CD4-positive, CD25-positive, alpha-beta regulatory T cell (primary cell): Measurements from ENCODE around the gene USP46. TPM values are rescaled to one million over a fixed set of nuclear protein-coding genes. Genes with fewer than 3 reads are reported as not detected.
A peak's percentile ranks its signal among the peaks of the same experiment; 100 is the strongest.

Experiments
- ATAC-seq, 2 donors: fragments of 150-1000 bp; cut with Tn5 transposase; one replicate each; pipeline ENCODE4 v1.10.0; 2021; ENCODE audit warnings: low read depth in 2 of 2, moderate number of reproducible peaks in 2 of 2, moderate library complexity in 1 of 2
- DNase-seq, 3 donors: peaks; one replicate each; pipeline versions ENCODE4 v3.0.0 to v3.0.0-alpha.2; 2012 to 2022; ENCODE audit warnings: mixed read lengths in 1 of 3
- H3K27ac ChIP-seq: one replicate; pipeline ENCODE4 v1.7.0; 2013; ENCODE audit warnings: mild to moderate bottlenecking, low read length; ENCODE audit not compliant: insufficient read depth, poor library complexity, severe bottlenecking
- H3K27me3 ChIP-seq: one replicate; pipeline ENCODE4 v1.7.0; 2013; ENCODE audit warnings: low read length; ENCODE audit not compliant: control insufficient read depth, insufficient read depth
- H3K36me3 ChIP-seq: one replicate; pipeline ENCODE4 v1.7.0; 2013; ENCODE audit warnings: mild to moderate bottlenecking, low read length, moderate library complexity; ENCODE audit not compliant: control insufficient read depth, insufficient read depth
- H3K4me1 ChIP-seq: 2 replicates; pipeline ENCODE4 v1.7.0; 2013; ENCODE audit warnings: mild to moderate bottlenecking, low read length; ENCODE audit not compliant: insufficient read depth, control insufficient read depth, poor library complexity, severe bottlenecking
- H3K4me3 ChIP-seq: one replicate; pipeline ENCODE4 v1.7.0; 2013; ENCODE audit warnings: low read depth, mild to moderate bottlenecking, low read length, moderate library complexity
- H3K9me3 ChIP-seq, 2 experiments: 1 replicate in 1 of 2; 2 replicates in 1 of 2; pipeline ENCODE4 v1.7.0; 2013; ENCODE audit warnings: low read length in 2 of 2, mild to moderate bottlenecking in 1 of 2, moderate library complexity in 1 of 2; ENCODE audit not compliant: control insufficient read depth in 2 of 2
- H3K27ac Mint-ChIP-seq, 3 donors: one replicate each; pipeline ENCODE4 v1.8.0; 2020 to 2022; ENCODE audit warnings: mild to moderate bottlenecking in 3 of 3, mixed read lengths in 3 of 3, moderate library complexity in 2 of 3
- H3K27me3 Mint-ChIP-seq: one replicate; pipeline ENCODE4 v1.8.0; 2022; ENCODE audit warnings: mild to moderate bottlenecking, mixed read lengths
- H3K36me3 Mint-ChIP-seq: one replicate; pipeline ENCODE4 v1.8.0; 2020; ENCODE audit warnings: mixed read lengths
- H3K4me1 Mint-ChIP-seq, 4 donors: one replicate each; pipeline ENCODE4 v1.8.0; 2020 to 2022; ENCODE audit warnings: mixed read lengths in 4 of 4, mild to moderate bottlenecking in 1 of 4
- H3K4me3 Mint-ChIP-seq, 4 donors: one replicate each; pipeline ENCODE4 v1.8.0; 2020 to 2022; ENCODE audit warnings: mild to moderate bottlenecking in 4 of 4, mixed read lengths in 4 of 4, moderate library complexity in 3 of 4
- H3K9me3 Mint-ChIP-seq, 7 donors: one replicate each; pipeline ENCODE4 v1.8.0; 2020 to 2022; ENCODE audit warnings: mixed read lengths in 7 of 7, mild to moderate bottlenecking in 3 of 7, moderate library complexity in 2 of 7
- polyA plus RNA-seq, 4 donors: library from polyadenylated mRNA; unstranded; fragments of 300-500 nt; fragmentation: Illumina TruSeq; gene quantifications; one replicate each; pipeline ENCODE4 v1.2.3, GENCODE V29; 2021
- total RNA-seq: library from RNA; stranded (reverse); gene quantifications from one replicate; pipeline ENCODE4 v1.2.3, GENCODE V29; 2022

The USP46 gene
- total and polyA plus RNA-seq, 5 donors from 2014 or later = 0.32 to 9.6 (median 1.7) TPM

DNA sequence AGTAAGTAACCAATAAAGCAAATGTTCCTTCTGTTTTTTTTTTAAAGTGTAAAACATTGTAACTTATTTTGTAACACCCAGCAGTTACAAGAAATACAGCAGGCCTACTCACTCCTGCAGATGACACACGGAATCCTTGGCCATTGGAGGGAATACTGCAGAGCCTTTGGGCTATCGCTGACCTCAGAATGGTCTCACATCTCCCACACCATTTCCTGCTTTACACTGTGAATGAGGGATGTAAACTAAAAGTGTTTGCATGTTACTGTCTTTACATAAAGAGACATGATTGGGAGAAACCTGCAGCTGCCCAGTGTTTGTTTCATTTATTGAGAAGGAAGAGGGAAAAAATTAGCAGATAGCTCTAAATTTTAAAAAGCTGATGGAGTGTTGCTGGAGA, 64.1 kb downstream of the USP46 start:
- Histone ChIP-seq H3K9me3 (no peaks in the 10 kb centered on the region), H3K36me3 (peaks cover 3% of the 10 kb centered on the region), H3K27me3 (no peaks in the 10 kb centered on the region), H3K4me3 (no peak overlapping the region), H3K27ac (no peak overlapping the region), H3K4me1 (no peaks in the 10 kb centered on the region)
- no peak overlapping the region for H3K4me3 Mint-ChIP-seq
- H3K36me3 Mint-ChIP-seq = no peaks in the 10 kb centered on the region
- H3K4me1 Mint-ChIP-seq = no peaks in the 10 kb centered on the region
- H3K27me3 Mint-ChIP-seq = no peaks in the 10 kb centered on the region
- H3K27ac Mint-ChIP-seq = no peak overlapping the region
- ATAC-seq (no peak), DNase-seq (no peak)
- H3K9me3 Mint-ChIP-seq = no peaks in the 10 kb centered on the region

DNA sequence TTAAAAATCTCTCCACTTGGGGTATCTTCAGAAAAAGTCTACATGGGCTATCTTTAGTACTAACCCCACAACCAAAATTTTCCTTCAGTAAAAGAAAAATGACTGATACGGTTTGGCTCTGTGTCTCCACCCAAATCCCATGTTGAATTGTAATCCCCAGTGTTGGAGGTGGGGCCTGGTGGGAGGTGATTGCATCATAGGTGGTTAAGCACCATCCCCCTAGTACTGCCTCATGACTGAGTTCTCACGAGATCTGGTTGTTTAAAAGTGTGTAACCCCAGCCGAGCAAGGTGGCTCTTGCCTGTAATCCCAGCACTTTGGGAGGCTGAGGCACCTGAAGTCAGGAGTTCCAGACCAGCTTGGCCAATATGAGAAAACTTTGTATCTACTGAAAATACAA, 66.8 kb downstream of the USP46 start:
- DNase-seq (no peak), ATAC-seq (no peak)
- H3K9me3 ChIP-seq = no peaks in the 10 kb centered on the region
- peaks cover 8% of the 10 kb centered on the region for H3K27me3 Mint-ChIP-seq
- no peaks in the 10 kb centered on the region for H3K36me3 Mint-ChIP-seq
- no peak overlapping the region for H3K4me3 ChIP-seq
- H3K4me1 Mint-ChIP-seq = peaks cover 3 to 10% (median 6%) of the 10 kb centered on the region in 4 donors
- H3K36me3 ChIP-seq = no peaks in the 10 kb centered on the region
- no peaks in the 10 kb centered on the region for H3K9me3 Mint-ChIP-seq
- H3K27me3 ChIP-seq = no peaks in the 10 kb centered on the region
- no peak overlapping the region for H3K27ac Mint-ChIP-seq
- H3K27ac ChIP-seq = no peak overlapping the region
- no peaks in the 10 kb centered on the region for H3K4me1 ChIP-seq
- H3K4me3 Mint-ChIP-seq = no peak overlapping the region

- ATAC-seq = peak in 1 of 2 donors; percentile 46
- no peaks in the 10 kb centered on the region for H3K9me3 ChIP-seq
- H3K27ac ChIP-seq = no peak overlapping the region
- Mint-ChIP-seq H3K27ac (peak overlapping the region in 1 of 3 donors; percentile 52), H3K4me1 (peaks cover 3 to 10% (median 6%) of the 10 kb centered on the region in 4 donors), H3K4me3 (peak overlapping the region in 1 of 4 donors; percentile 7), H3K36me3 (no peaks in the 10 kb centered on the region), H3K27me3 (peaks cover 14% of the 10 kb centered on the region), H3K9me3 (peaks cover 0 to 1% (median 0%) of the 10 kb centered on the region in 7 donors)
- DNase-seq = peak in 1 of 3 donors; percentile 44
- H3K36me3 ChIP-seq = no peaks in the 10 kb centered on the region
- no peaks in the 10 kb centered on the region for H3K4me1 ChIP-seq
- peak overlapping the region; percentile 4 for H3K4me3 ChIP-seq
- no peaks in the 10 kb centered on the region for H3K27me3 ChIP-seq
Measured at GRCh38 chr4:52588771-52589591, 70.1 kb downstream of the USP46 start.

GRCh38 chr4:52588097-52588496, 71.0 kb downstream of the USP46 start:
- peaks cover 14% of the 10 kb centered on the region for H3K27me3 Mint-ChIP-seq
- no peaks in the 10 kb centered on the region for H3K36me3 Mint-ChIP-seq
- peaks cover 3 to 10% (median 6%) of the 10 kb centered on the region in 4 donors for H3K4me1 Mint-ChIP-seq
- Histone ChIP-seq H3K4me1 (no peaks in the 10 kb centered on the region), H3K4me3 (no peak overlapping the region), H3K27ac (no peak overlapping the region), H3K9me3 (no peaks in the 10 kb centered on the region), H3K36me3 (no peaks in the 10 kb centered on the region), H3K27me3 (no peaks in the 10 kb centered on the region)
- H3K27ac Mint-ChIP-seq = no peak overlapping the region
- peaks cover 0 to 1% (median 0%) of the 10 kb centered on the region in 7 donors for H3K9me3 Mint-ChIP-seq
- peak in 1 of 3 donors; percentile 23 for DNase-seq
- no peak for ATAC-seq
- no peak overlapping the region for H3K4me3 Mint-ChIP-seq

GRCh38 chr4:52586069-52586468, 73.0 kb downstream of the USP46 start:
- Histone ChIP-seq H3K9me3 (no peaks in the 10 kb centered on the region), H3K27me3 (no peaks in the 10 kb centered on the region), H3K4me3 (no peak overlapping the region), H3K4me1 (no peaks in the 10 kb centered on the region), H3K27ac (no peak overlapping the region), H3K36me3 (no peaks in the 10 kb centered on the region)
- H3K27ac Mint-ChIP-seq = no peak overlapping the region
- ATAC-seq (no peak), DNase-seq (no peak)
- no peaks in the 10 kb centered on the region for H3K36me3 Mint-ChIP-seq
- peaks cover 0 to 1% (median 0%) of the 10 kb centered on the region in 7 donors for H3K9me3 Mint-ChIP-seq
- peaks cover 19% of the 10 kb centered on the region for H3K27me3 Mint-ChIP-seq
- H3K4me3 Mint-ChIP-seq = no peak overlapping the region
- H3K4me1 Mint-ChIP-seq = peaks cover 3 to 10% (median 6%) of the 10 kb centered on the region in 4 donors

GRCh38 chr4:52585379-52585778, 73.7 kb downstream of the USP46 start:
- H3K9me3 ChIP-seq = no peaks in the 10 kb centered on the region
- no peaks in the 10 kb centered on the region for H3K27me3 ChIP-seq
- DNase-seq = no peak
- ATAC-seq = no peak
- H3K4me1 Mint-ChIP-seq = peaks cover 3 to 10% (median 6%) of the 10 kb centered on the region in 4 donors
- peaks cover 0 to 1% (median 0%) of the 10 kb centered on the region in 7 donors for H3K9me3 Mint-ChIP-seq
- no peak overlapping the region for H3K4me3 ChIP-seq
- H3K27ac ChIP-seq = no peak overlapping the region
- H3K27ac Mint-ChIP-seq = no peak overlapping the region
- no peaks in the 10 kb centered on the region for H3K36me3 Mint-ChIP-seq
- H3K36me3 ChIP-seq = no peaks in the 10 kb centered on the region
- H3K4me1 ChIP-seq = no peaks in the 10 kb centered on the region
- H3K4me3 Mint-ChIP-seq = no peak overlapping the region
- peaks cover 19% of the 10 kb centered on the region for H3K27me3 Mint-ChIP-seq

DNA sequence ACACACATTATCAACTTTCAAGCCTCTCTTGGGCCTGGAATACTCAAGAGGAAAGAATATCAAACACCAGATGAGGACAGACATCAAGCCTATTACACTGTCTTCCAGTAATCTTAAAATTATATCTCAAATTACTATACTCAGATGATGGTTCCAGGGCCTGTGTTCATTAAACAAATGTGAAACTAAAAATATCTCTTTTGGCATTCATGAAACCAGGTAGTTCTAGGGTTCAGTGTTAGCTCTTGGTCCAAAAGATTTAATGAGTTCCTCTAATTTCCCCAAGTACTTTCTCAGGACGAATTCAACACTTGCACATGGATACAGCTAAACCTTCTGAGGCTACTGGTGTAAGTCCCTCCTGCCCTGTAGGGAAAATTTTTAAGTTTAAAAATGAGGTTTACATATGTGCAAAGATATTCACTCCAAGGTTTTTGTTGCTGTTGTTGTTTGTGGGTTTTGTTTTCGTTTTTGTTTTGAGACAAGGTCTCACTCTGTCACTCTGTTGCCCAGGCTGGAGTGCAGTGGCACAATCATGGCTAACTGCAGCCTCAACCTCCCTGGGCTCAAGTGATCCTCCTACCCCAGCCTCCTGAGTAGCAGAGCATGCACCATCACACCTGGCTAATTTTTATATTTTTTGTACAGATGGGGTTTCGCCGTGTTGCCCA, 79.4 kb downstream of the USP46 start:
- H3K27ac Mint-ChIP-seq = no peak overlapping the region
- DNase-seq (no peak), ATAC-seq (no peak)
- no peaks in the 10 kb centered on the region for H3K36me3 Mint-ChIP-seq
- Histone ChIP-seq H3K4me1 (no peaks in the 10 kb centered on the region), H3K27me3 (no peaks in the 10 kb centered on the region), H3K36me3 (no peaks in the 10 kb centered on the region), H3K9me3 (no peaks in the 10 kb centered on the region), H3K27ac (no peak overlapping the region), H3K4me3 (no peak overlapping the region)
- no peak overlapping the region for H3K4me3 Mint-ChIP-seq
- peaks cover 15% of the 10 kb centered on the region for H3K27me3 Mint-ChIP-seq
- H3K4me1 Mint-ChIP-seq = no peaks in the 10 kb centered on the region
- peaks cover 0 to 2% (median 0%) of the 10 kb centered on the region in 7 donors for H3K9me3 Mint-ChIP-seq
